HG03095 (cell line): ENCODE results near the gene DOK4.

Experiments
- ATAC-seq: cut with Tn5 transposase; IDR thresholded peaks from one replicate; pipeline ENCODE4 v1.9.1; 2021; ENCODE audit warnings: moderate library complexity; ENCODE audit not compliant: unreplicated experiment

The DOK4 gene

DNA sequence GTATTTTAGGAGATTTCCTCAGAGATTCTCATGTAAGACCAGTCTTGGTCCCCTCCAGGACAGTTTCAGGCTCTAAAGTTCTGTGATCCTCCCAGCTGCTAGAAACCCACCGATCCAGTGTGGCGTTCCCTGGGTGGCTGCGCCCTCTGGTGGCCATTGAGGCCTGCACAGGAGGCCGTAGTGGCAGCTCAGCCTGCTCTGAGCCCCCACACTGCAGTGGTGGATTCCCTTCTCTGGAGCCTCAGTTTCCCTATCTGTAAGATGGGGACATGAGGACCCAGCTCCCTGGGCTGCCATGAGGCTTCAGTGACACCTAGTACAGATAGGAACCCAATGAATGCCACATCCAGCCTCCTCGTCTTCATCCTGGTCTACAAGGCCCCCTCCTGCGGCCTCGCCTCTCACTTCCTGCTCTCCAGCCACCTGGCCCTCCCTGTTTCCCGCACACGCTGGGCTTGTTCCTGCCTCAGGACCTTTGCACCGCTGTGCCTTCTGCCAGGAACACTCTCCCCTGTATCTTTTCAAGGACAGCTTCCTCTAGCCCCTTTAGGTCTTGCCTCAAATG is 33.6 kb upstream of the DOK4 start:
- no peak for ATAC-seq

DNA sequence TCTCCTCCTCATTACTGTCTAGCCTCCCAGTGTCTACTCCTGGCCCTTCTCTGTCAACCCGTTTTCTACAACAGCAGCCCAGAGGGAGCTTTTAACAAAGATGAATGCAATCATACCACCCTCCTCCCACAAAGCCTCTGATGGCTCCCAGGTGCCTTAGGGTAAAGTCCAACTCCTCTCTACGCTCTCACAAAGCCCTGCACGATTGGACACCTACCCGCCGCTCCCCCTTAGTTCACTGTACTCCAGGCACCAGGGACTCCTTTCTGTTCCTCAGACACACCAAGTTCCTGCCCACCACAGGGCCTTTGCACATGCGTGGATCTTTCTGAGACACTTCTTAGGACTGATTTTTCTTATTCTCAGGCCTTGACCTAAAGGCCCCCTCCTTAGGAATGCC is 32.6 kb upstream of the DOK4 start:
- no peak for ATAC-seq

DNA sequence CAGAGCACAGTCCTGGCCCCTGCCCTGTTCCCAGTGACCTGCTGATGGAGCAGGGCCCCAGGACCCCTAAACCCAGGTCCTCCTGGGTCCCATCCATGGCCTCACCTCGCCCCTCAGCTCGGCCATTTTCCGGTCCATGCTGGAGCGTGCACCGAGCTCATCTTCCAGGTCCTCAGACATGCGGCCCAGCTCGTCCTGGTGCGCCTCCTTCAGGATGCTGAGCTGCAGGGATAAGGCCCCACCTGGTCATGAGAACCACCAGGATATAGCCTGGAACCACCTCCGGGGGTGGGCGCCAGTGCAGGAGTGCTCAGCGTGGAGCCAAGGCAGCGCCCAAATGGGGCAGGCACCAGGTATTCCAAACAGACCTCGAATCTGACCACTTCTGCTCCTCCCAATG is 32.2 kb upstream of the DOK4 start:
- ATAC-seq: no peak

- ATAC-seq: no peak
These were observed 31.4 kb upstream of the DOK4 start for GRCh38 chr16:57517397-57518367.

GRCh38 chr16:57516773-57517172 is 30.5 kb upstream of the DOK4 start:
- no peak for ATAC-seq

GRCh38 chr16:57516176-57516725 is 30.0 kb upstream of the DOK4 start:
- no peak for ATAC-seq

GRCh38 chr16:57514791-57515600 is 28.7 kb upstream of the DOK4 start:
- ATAC-seq: no peak

GRCh38 chr16:57514371-57514770 is 28.1 kb upstream of the DOK4 start:
- ATAC-seq: no peak

GRCh38 chr16:57513371-57514102 is 27.2 kb upstream of the DOK4 start:
- ATAC-seq: no peak

- no peak for ATAC-seq
These were observed 26.2 kb upstream of the DOK4 start for GRCh38 chr16:57512296-57513001.

- ATAC-seq: no peak
These were observed 24.0 kb upstream of the DOK4 start for GRCh38 chr16:57510016-57510871.

DNA sequence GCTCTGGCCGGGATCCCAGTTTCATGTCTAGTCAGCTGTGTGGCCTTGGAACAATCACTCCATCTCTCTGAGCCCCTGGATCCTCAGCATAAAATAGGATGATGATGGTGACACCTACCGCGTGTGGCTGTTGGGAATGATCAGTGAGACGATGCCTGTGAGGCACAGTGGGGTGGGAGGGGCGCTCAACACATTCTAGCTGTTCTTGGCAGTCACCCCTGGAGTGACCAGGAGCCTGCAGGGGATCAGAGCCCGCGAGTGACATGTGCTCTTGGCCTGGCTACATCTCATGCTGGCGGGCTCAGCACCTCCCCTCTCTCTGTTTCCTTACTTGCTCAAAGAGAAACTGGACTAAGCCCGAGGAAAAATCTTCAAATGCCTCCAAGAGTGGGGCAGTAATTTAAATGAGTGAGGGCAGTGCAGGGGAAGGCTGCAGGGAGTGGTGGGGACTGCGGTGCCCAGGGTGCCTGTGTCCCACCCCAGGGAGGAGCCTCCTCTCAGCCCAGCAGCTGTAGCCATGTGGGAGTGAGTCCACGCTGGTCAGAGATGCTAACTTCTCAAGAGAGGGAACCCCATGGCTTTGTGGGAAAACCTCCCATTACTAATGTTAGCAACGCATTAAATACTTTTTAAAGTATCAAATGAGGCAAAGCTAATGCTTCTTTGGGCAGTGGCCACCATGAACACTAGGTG is 23.1 kb upstream of the DOK4 start:
- ATAC-seq: no peak

DNA sequence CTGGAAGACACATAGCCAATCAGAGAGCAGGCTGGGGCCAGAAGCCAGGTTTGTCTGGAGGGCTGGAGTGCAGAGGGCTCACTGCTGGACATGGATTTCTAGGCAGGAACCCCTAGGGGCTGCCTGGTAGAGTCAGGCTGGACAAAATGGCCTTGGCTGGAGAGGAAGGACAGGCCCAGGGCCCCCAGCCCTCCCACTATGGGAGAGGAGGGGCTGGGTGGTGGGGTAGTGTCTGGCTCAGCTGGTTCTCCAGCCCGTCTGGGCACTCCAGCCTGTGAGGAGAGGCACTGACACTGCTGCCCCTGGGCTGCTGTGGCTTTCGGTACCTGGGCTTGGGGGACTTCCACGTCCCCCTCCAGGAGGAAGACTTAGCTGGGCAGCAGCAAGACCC is 21.7 kb upstream of the DOK4 start:
- no peak for ATAC-seq

DNA sequence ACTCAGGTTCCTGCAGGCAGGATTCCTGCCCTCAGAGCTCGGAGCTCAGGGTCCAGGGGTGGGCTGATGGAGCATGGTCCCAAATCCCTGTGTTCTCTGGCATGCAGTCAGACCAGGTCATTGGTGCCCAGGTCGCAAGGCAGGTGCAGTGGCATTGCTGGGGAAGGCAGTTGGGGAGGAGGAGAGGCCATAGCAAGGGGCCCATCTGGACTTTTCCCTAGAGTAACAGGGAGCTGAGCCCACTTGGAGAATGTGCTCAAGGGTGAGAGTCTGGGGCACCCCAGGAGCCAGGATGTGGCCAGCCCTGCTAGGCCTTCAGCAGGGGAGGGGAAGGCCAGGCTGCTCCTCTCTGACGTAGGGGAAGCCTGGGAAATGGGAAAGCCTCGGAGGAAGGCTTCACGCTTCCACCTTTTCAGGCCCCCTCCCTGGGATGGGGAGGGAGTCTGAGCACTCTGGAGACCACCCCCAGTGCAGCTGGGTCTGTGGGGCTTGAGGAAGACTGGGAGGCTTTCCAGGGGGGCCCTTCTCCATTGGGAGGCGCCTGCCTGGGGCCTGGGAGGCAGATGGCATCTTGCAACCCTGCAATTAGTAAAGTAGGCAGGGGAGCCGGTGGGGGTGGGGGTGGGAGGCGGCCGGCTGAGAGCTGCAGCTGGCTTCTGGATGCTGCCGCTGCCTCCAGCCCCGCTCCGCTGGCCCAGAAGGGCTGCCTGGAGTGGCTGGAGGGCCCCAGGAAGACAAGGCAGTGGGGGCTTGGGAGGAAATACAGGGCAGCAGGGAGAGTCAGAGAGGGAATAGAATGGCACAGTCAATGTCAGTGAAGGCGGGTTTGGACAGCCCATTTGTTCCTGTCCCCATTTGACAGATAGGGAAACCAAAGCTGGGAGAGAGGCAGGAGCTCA is 21.1 kb upstream of the DOK4 start:
- no peak for ATAC-seq

GRCh38 chr16:57505169-57505568 is 18.9 kb upstream of the DOK4 start:
- ATAC-seq: no peak

DNA sequence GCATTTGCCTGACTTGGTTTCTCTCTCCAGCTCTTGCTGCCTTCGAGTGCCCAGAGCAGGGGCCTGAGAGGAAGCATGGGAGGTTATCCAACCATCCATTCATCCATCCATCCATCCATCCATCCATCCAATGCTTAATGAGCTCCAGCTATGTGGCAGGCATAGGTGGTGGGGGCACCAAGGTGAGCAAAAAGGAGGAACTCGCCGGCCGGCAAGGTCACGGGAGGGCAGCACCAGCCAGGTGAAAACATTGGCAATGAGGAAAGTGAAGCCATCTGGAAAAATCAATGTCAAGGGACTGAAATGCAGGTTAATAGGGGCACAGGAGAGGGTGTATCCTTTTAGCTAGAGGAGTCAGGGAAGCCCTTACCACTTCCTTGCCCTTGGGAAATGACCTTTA is 18.2 kb upstream of the DOK4 start:
- ATAC-seq: no peak

GRCh38 chr16:57504001-57504400 is 17.7 kb upstream of the DOK4 start:
- no peak for ATAC-seq

GRCh38 chr16:57503366-57503765 is 17.1 kb upstream of the DOK4 start:
- no peak for ATAC-seq
